H9 (cell line): ENCODE measurements around the gene ARHGEF7. TPM values are rescaled to one million over a fixed set of nuclear protein-coding genes. Genes with fewer than 3 reads are reported as not detected.

ENCODE experiments used
- DNase-seq: peaks from one replicate; pipeline ENCODE4 v3.0.0-alpha.2; 2017
- H2AFZ ChIP-seq: one replicate; pipeline ENCODE4 v1.6.1; 2013; ENCODE audit warnings: mild to moderate bottlenecking, low read length, control low read depth, moderate library complexity
- H2AK5ac ChIP-seq: 2 replicates; pipeline ENCODE4 v1.6.1; 2013; ENCODE audit warnings: low read length, control low read depth, mixed read lengths; ENCODE audit not compliant: insufficient read length
- H2BK120ac ChIP-seq: one replicate; pipeline ENCODE4 v1.6.1; 2013; ENCODE audit warnings: low read depth, mild to moderate bottlenecking, low read length, control low read depth, inconsistent platforms; ENCODE audit not compliant: poor library complexity, severe bottlenecking
- H2BK12ac ChIP-seq: 2 replicates; pipeline ENCODE4 v1.6.1; 2013; ENCODE audit warnings: low read length, control low read depth, mixed read lengths, low read depth; ENCODE audit not compliant: insufficient read length
- H2BK15ac ChIP-seq: 2 replicates; pipeline ENCODE4 v1.6.1; 2013; ENCODE audit warnings: low read depth, low read length, control low read depth
- H2BK20ac ChIP-seq: one replicate; pipeline ENCODE4 v1.6.1; 2013; ENCODE audit warnings: low read depth, mild to moderate bottlenecking, low read length, control low read depth, inconsistent platforms; ENCODE audit not compliant: poor library complexity, severe bottlenecking
- H2BK5ac ChIP-seq: 2 replicates; pipeline ENCODE4 v1.6.1; 2013; ENCODE audit warnings: low read length, control low read depth, mixed read lengths; ENCODE audit not compliant: insufficient read length
- H3K14ac ChIP-seq: 2 replicates; pipeline ENCODE4 v1.6.1; 2013; ENCODE audit warnings: low read length, control low read depth; ENCODE audit not compliant: insufficient read depth
- H3K18ac ChIP-seq: 2 replicates; pipeline ENCODE4 v1.6.1; 2013; ENCODE audit warnings: low read depth, mild to moderate bottlenecking, mixed read lengths, low read length, control low read depth; ENCODE audit not compliant: insufficient read length
- H3K23ac ChIP-seq: 2 replicates; pipeline ENCODE4 v1.6.1; 2013; ENCODE audit warnings: low read length, control low read depth, mixed read lengths, low read depth; ENCODE audit not compliant: insufficient read length
- H3K23me2 ChIP-seq: 2 replicates; pipeline ENCODE4 v1.6.1; 2013; ENCODE audit warnings: low read depth, mild to moderate bottlenecking, mixed read lengths, low read length, control low read depth; ENCODE audit not compliant: insufficient read length, poor library complexity, severe bottlenecking
- H3K27ac ChIP-seq: 2 replicates; pipeline ENCODE4 v1.5.1; 2013; ENCODE audit warnings: low read length, control low read depth, mixed read lengths, low read depth; ENCODE audit not compliant: insufficient read length
- H3K27me3 ChIP-seq: 2 replicates; pipeline ENCODE4 v1.6.1; 2013; ENCODE audit warnings: low read length, control low read depth, inconsistent platforms; ENCODE audit not compliant: insufficient read depth
- H3K4ac ChIP-seq: 2 replicates; pipeline ENCODE4 v1.6.1; 2013; ENCODE audit warnings: low read depth, mild to moderate bottlenecking, control low read depth, inconsistent platforms, low read length, moderate library complexity
- H3K4me1 ChIP-seq: 2 replicates; pipeline ENCODE4 v1.6.1; 2013; ENCODE audit warnings: low read length, control low read depth, inconsistent platforms; ENCODE audit not compliant: insufficient read depth
- H3K4me2 ChIP-seq: 2 replicates; pipeline ENCODE4 v1.6.1; 2013; ENCODE audit warnings: low read length, control low read depth, mixed read lengths; ENCODE audit not compliant: insufficient read length, insufficient read depth
- H3K56ac ChIP-seq: 2 replicates; pipeline ENCODE4 v1.6.1; 2013; ENCODE audit warnings: low read depth, mild to moderate bottlenecking, mixed read lengths, low read length, control low read depth; ENCODE audit not compliant: insufficient read length
- H3K79me1 ChIP-seq: 2 replicates; pipeline ENCODE4 v1.6.1; 2013; ENCODE audit warnings: low read depth, mild to moderate bottlenecking, moderate library complexity, low read length, control low read depth, inconsistent platforms; ENCODE audit not compliant: insufficient read depth, poor library complexity, severe bottlenecking
- H3K79me2 ChIP-seq: 2 replicates; pipeline ENCODE4 v1.6.1; 2013; ENCODE audit warnings: low read length, control low read depth, inconsistent platforms; ENCODE audit not compliant: insufficient read depth
- H3K9ac ChIP-seq: 2 replicates; pipeline ENCODE4 v1.6.1; 2013; ENCODE audit warnings: low read length, control low read depth, mixed read lengths; ENCODE audit not compliant: insufficient read length; ENCODE audit errors: extremely low read depth
- H3K9me3 ChIP-seq: one replicate; pipeline ENCODE4 v1.6.1; 2013; ENCODE audit warnings: low read depth, low read length, inconsistent platforms; ENCODE audit not compliant: control insufficient read depth
- H3T11ph ChIP-seq: one replicate; pipeline ENCODE4 v1.6.1; 2013; ENCODE audit warnings: mild to moderate bottlenecking, low read length, control low read depth, inconsistent platforms
- H4K20me1 ChIP-seq: one replicate; pipeline ENCODE4 v1.6.1; 2013; ENCODE audit not compliant: control insufficient read depth, insufficient read length, insufficient read depth
- H4K5ac ChIP-seq: 2 replicates; pipeline ENCODE4 v1.6.1; 2013; ENCODE audit warnings: low read depth, mild to moderate bottlenecking, mixed read lengths, low read length, control low read depth; ENCODE audit not compliant: insufficient read length
- H4K8ac ChIP-seq: replicated peaks from 2 replicates; pipeline ENCODE4 v1.6.1; 2013; ENCODE audit warnings: low read length, control low read depth, mixed read lengths, low read depth; ENCODE audit not compliant: insufficient read length
- H4K91ac ChIP-seq: 2 replicates; pipeline ENCODE4 v1.6.1; 2013; ENCODE audit warnings: low read depth, mild to moderate bottlenecking, moderate library complexity, mixed read lengths, low read length, control low read depth; ENCODE audit not compliant: insufficient read length
- H3K27ac Mint-ChIP-seq, 3 experiments: 2 replicates in 2 of 3; 3 replicates in 1 of 3; pipeline ENCODE4 v1.8.0; 2020 to 2021; ENCODE audit warnings: mixed read lengths in 3 of 3, mild to moderate bottlenecking in 1 of 3, moderate library complexity in 1 of 3
- H3K27me3 Mint-ChIP-seq: 2 replicates; pipeline ENCODE4 v1.8.0; 2021; ENCODE audit warnings: low read depth, mild to moderate bottlenecking, moderate library complexity, mixed read lengths
- H3K36me3 Mint-ChIP-seq, 3 experiments: 2 replicates in 2 of 3; 3 replicates in 1 of 3; pipeline ENCODE4 v1.8.0; 2020 to 2021; ENCODE audit warnings: low read depth in 3 of 3, mixed read lengths in 3 of 3; ENCODE audit not compliant: insufficient read depth in 1 of 3
- H3K4me1 Mint-ChIP-seq, 2 experiments: 2 replicates each; pipeline ENCODE4 v1.8.0; 2020; ENCODE audit warnings: mixed read lengths in 2 of 2
- H3K4me3 Mint-ChIP-seq, 2 experiments: 2 replicates in 1 of 2; 3 replicates in 1 of 2; pipeline ENCODE4 v1.8.0; 2020 to 2021; ENCODE audit warnings: mild to moderate bottlenecking in 2 of 2, mixed read lengths in 2 of 2, moderate library complexity in 1 of 2
- H3K9me3 Mint-ChIP-seq, 2 experiments: 2 replicates in 1 of 2; 3 replicates in 1 of 2; pipeline ENCODE4 v1.8.0; 2020; ENCODE audit warnings: mild to moderate bottlenecking in 2 of 2, mixed read lengths in 2 of 2, moderate library complexity in 1 of 2
- WGBS: extraction: QIAGEN DNeasy Blood & Tissue Kit; methylation state at CpG from one replicate; pipeline ENCODE4 v1.1.7; 2013; ENCODE audit warnings: missing lambda C conversion rate, low lambda C conversion rate, mixed read lengths; ENCODE audit not compliant: insufficient read length; ENCODE audit errors: extremely low coverage; 5-methylcytosine and 5-hydroxymethylcytosine counted together
- total RNA-seq: library from RNA; stranded (reverse); gene quantifications from 2 replicates; pipeline ENCODE4 v1.2.1, GENCODE V29; 2021
- TF ChIP-seq, protein P1 (sequence below): fragments of 200-600 bp; sonication (generic); conservative IDR thresholded peaks from 3 replicates; pipeline ENCODE4 v1.8.0; 2021; ENCODE audit warnings: antibody characterized with exemption, mild to moderate bottlenecking

ARHGEF7 gene
- total RNA-seq, 1 experiment from 2014 or later, result 51.9 TPM

GRCh38 chr13:111122056-111122455, 6.9 kb downstream of the ARHGEF7 start:
- Histone ChIP-seq H4K20me1 (no peaks in the 10 kb centered on the region), H3K27ac (no peak overlapping the region), H2BK15ac (no peak overlapping the region), H2BK20ac (no peak overlapping the region), H3K56ac (no peak overlapping the region), H3K27me3 (no peaks in the 10 kb centered on the region; the same call in 1 of the 2 replicates), H2BK12ac (no peak overlapping the region), H2AK5ac (no peak overlapping the region), H3K18ac (no peak overlapping the region), H3K4me2 (no peak overlapping the region), H4K91ac (no peak overlapping the region), H3K79me2 (no peaks in the 10 kb centered on the region), H3K79me1 (no peaks in the 10 kb centered on the region), H3K23me2 (no peaks in the 10 kb centered on the region), H3K23ac (no peak overlapping the region), H2BK5ac (no peak overlapping the region), H3K4ac (no peak overlapping the region), H4K5ac (no peak overlapping the region), H3K4me1 (no peaks in the 10 kb centered on the region), H3K9me3 (no peaks in the 10 kb centered on the region), H3K9ac (no peak overlapping the region), H4K8ac (no peak overlapping the region), H3T11ph (no peak overlapping the region), H2BK120ac (no peak overlapping the region), H2AFZ (no peak overlapping the region), H3K14ac (no peak overlapping the region)
- no peak for DNase-seq
- Mint-ChIP-seq H3K27ac (no peak overlapping the region), H3K4me1 (peaks cover 4 to 7% of the 10 kb centered on the region in 2 experiments; a peak in 1 of 4 replicates), H3K4me3 (no peak overlapping the region), H3K36me3 (no peaks in the 10 kb centered on the region), H3K9me3 (no peaks in the 10 kb centered on the region), H3K27me3 (peaks cover 29% of the 10 kb centered on the region)
- no CpG with 5 or more reads among the region's 12 CpGs for WGBS
- TF ChIP-seq, protein P1, sequence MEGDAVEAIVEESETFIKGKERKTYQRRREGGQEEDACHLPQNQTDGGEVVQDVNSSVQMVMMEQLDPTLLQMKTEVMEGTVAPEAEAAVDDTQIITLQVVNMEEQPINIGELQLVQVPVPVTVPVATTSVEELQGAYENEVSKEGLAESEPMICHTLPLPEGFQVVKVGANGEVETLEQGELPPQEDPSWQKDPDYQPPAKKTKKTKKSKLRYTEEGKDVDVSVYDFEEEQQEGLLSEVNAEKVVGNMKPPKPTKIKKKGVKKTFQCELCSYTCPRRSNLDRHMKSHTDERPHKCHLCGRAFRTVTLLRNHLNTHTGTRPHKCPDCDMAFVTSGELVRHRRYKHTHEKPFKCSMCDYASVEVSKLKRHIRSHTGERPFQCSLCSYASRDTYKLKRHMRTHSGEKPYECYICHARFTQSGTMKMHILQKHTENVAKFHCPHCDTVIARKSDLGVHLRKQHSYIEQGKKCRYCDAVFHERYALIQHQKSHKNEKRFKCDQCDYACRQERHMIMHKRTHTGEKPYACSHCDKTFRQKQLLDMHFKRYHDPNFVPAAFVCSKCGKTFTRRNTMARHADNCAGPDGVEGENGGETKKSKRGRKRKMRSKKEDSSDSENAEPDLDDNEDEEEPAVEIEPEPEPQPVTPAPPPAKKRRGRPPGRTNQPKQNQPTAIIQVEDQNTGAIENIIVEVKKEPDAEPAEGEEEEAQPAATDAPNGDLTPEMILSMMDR, result no peak
